HFF-Myc (cell line): ENCODE data around the gene AHRR.
A peak's percentile ranks its signal among the peaks of the same experiment; 100 is the strongest.

Source experiments
- DNase-seq: peaks from one replicate; pipeline ENCODE4 v3.0.0-alpha.2; 2011; ENCODE audit warnings: low read depth; ENCODE audit errors: extremely low read depth
- H3K4me3 ChIP-seq: replicated peaks from 2 replicates; pipeline ENCODE4 v1.5.1; 2011; ENCODE audit warnings: low read depth, mild to moderate bottlenecking, control low read depth, low read length
- CTCF ChIP-seq: IDR thresholded peaks from 2 replicates; pipeline ENCODE4 v1.5.1; 2012; ENCODE audit warnings: mild to moderate bottlenecking, low read depth, low read length, control low read depth; ENCODE audit errors: missing control alignments

Gene AHRR

DNA sequence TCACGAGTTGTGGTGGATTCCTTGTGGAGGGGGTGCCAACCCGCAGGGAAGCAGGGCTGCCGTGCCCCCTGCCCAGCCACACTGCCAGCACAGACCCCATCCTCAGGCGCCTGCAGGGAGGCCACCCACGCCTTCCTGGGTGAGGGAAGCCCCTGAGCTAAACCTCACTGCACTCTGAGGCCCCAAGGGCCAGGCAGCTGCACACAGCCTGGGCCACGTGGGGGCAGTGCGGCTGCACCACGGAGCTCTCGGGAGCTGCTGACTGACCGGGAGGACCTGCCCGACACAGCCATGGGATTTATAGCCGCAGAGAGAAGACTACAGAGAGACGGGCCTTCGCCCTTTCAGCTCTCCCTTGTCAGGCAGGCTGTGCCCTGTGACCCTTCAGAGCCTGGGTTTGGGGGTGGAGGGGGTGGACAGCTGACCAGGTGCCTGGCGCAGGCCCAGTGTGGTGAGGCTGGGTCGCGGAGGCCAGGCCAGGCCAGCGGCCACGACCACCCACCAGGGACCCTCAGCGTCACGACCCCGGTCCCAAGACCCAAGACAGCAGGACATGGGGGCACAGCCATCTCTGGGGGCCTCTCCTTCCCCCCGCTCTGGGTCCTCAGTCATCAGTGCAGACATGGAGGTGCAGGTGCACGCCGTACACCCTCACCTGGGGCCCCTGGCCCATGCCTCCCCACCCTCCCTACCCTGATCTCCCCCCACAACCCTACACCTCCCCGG lies 4.3 kb upstream of the AHRR start:
- no peak overlapping the region for H3K4me3 ChIP-seq
- no peak for DNase-seq
- peak; percentile 86 for TF ChIP-seq CTCF

GRCh38 chr5:318341-318897 lies 3.1 kb upstream of the AHRR start:
- DNase-seq = no peak
- no peak for TF ChIP-seq CTCF
- no peak overlapping the region for H3K4me3 ChIP-seq

DNA sequence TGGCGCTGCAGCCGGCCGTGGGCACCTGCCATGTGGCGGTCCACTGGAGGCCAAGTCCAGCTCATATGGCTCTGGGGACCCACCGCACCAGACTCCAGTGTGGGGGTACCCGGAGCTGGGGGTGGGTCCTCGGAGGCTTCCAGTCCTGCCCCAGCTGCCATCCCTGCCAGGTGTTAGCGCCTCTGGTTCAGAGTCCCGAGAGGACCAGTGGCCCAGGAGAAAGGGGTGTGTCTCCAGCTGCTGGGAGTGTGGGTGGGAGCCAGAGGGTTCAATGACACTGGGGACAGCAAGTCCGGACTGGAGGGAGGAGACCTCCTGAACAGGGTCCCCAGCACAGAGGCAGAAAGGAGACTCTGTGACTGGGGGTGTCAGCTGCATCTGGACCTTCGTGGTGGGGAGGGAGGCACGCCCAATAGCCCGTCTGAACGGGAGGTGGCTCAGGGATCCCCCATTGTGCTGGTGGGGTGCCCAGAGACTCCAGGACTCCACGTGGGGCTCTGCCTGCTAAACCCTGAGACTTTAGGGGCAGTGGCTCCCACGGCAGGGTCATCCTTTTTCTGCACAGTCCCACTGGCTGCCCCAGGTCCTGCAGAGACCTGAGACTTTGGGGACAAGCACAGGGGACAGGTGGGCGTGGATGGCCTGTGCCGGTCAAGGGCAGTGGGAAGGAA lies 2.4 kb upstream of the AHRR start:
- DNase-seq = no peak
- TF ChIP-seq CTCF = no peak
- H3K4me3 ChIP-seq = no peak overlapping the region

DNA sequence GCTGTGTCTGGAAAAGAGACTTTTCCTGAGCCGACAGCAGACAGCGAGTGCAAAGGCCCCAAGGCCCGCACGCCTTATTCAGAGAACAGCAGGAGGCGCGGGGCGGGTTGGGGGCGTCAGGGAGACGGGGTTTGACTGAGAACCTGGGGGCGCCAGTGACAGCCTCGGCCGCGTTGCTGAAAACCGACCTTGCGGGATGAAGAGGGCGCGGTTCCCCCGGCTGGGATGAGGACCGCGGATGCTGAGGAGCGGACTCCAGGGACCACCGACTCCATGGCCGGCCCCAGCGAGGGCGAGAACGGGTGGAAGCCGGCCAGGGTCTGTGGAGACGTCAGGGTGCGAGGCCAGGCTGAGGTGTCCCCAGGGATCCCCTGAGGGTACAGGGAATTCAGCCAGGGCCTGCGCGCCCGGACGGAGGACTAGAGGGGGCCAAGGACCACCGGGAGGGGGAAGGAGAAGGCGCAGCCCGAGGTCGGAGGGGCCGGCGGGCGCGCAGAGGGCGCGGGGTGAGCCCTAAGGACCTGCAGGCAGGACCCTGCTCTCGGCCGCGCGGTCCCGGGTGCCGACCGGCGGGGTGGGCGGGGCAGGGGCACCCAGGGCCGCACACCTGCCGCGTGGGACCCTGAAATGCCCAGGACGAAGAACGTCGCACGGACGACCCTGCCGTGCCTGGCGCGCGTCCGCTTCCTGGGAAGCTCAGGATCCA lies 837 bp upstream of the AHRR start:
- DNase-seq = no peak
- no peak for TF ChIP-seq CTCF
- peak overlapping the region; percentile 71 for H3K4me3 ChIP-seq

- TF ChIP-seq CTCF = no peak
- peak overlapping the region; percentile 71 for H3K4me3 ChIP-seq
- DNase-seq = no peak
These were observed 275 bp downstream of the AHRR start for GRCh38 chr5:321726-322251.

- no peak for TF ChIP-seq CTCF
- peak overlapping the region; percentile 71 for H3K4me3 ChIP-seq
- no peak for DNase-seq
These were observed 897 bp downstream of the AHRR start for GRCh38 chr5:322281-322941.
